Type B pancreatic cell (in vitro differentiated cells): Measurements from ENCODE around the gene AKAP10. TPM values are rescaled to one million over a fixed set of nuclear protein-coding genes. Genes with fewer than 3 reads are reported as not detected.

Source experiments
- DNase-seq: peaks from one replicate; pipeline ENCODE4 v3.0.0; 2021; ENCODE audit warnings: mixed read lengths; ENCODE audit not compliant: unreplicated experiment; ENCODE audit errors: extremely low spot score
- H3K27ac Mint-ChIP-seq: 2 replicates; pipeline ENCODE4 v1.8.0; 2021; ENCODE audit warnings: mild to moderate bottlenecking, mixed read lengths
- H3K27me3 Mint-ChIP-seq: 2 replicates; pipeline ENCODE4 v1.8.0; 2021; ENCODE audit warnings: mixed read lengths
- H3K36me3 Mint-ChIP-seq: 2 replicates; pipeline ENCODE4 v1.8.0; 2021; ENCODE audit warnings: mixed read lengths
- H3K4me1 Mint-ChIP-seq: one replicate; pipeline ENCODE4 v1.8.0; 2021; ENCODE audit warnings: mixed read lengths; ENCODE audit not compliant: unreplicated experiment
- H3K4me3 Mint-ChIP-seq: 2 replicates; pipeline ENCODE4 v1.8.0; 2021; ENCODE audit warnings: mild to moderate bottlenecking, mixed read lengths
- H3K9me3 Mint-ChIP-seq: 2 replicates; pipeline ENCODE4 v1.8.0; 2021; ENCODE audit warnings: mixed read lengths
- CTCF ChIP-seq: fragments of 200-600 bp; sonication (generic); conservative IDR thresholded peaks from 2 replicates; pipeline ENCODE4 v1.5.0; 2021; ENCODE audit warnings: antibody characterized with exemption, mild to moderate bottlenecking
- total RNA-seq: library from RNA; stranded (reverse); gene quantifications from 2 replicates; pipeline ENCODE4 v1.2.1, GENCODE V29; 2021; ENCODE audit warnings: low replicate concordance

Gene AKAP10
- total RNA-seq, 1 donor from 2014 or later, result 30.3 TPM

- peaks cover 27% of the 10 kb centered on the region for H3K36me3 Mint-ChIP-seq
- no peak overlapping the region for H3K27ac Mint-ChIP-seq
- no peak for DNase-seq
- H3K27me3 Mint-ChIP-seq, result no peaks in the 10 kb centered on the region
- H3K9me3 Mint-ChIP-seq, result no peaks in the 10 kb centered on the region
- TF ChIP-seq CTCF, result no peak
- no peaks in the 10 kb centered on the region for H3K4me1 Mint-ChIP-seq
- no peak overlapping the region for H3K4me3 Mint-ChIP-seq
These were observed 37.5 kb downstream of the AKAP10 start for GRCh38 chr17:19939993-19940721.

DNA sequence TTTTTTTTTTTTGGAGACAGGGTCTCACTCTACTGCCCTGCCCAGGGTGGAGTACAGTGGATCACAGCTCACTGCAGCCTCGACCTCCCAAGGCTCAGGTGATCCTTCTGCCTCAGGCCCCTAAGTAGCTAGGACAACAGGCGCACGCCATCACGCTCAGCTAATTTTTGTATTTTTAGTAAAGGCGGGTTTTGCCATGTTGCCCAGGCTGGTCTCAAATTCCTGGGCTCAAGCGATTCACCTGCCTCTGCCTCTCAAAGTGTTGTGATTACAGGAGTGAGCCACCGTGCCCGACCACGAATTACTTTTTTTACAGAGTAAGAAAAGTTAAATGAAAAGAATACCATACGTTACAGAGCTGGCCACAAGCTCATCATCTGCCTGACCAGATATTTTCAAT is 38.9 kb downstream of the AKAP10 start:
- peaks cover 23% of the 10 kb centered on the region for H3K36me3 Mint-ChIP-seq
- H3K27ac Mint-ChIP-seq, result peak overlapping the region; percentile 21
- no peaks in the 10 kb centered on the region for H3K27me3 Mint-ChIP-seq
- no peak for TF ChIP-seq CTCF
- H3K4me1 Mint-ChIP-seq, result no peaks in the 10 kb centered on the region
- no peak overlapping the region for H3K4me3 Mint-ChIP-seq
- DNase-seq, result no peak
- no peaks in the 10 kb centered on the region for H3K9me3 Mint-ChIP-seq

- peaks cover 29% of the 10 kb centered on the region for H3K36me3 Mint-ChIP-seq
These were observed 40.1 kb downstream of the AKAP10 start for GRCh38 chr17:19937522-19937921.

GRCh38 chr17:19935169-19935568 is 42.5 kb downstream of the AKAP10 start:
- DNase-seq, result no peak
- no peaks in the 10 kb centered on the region for H3K27me3 Mint-ChIP-seq
- H3K36me3 Mint-ChIP-seq, result peaks cover 27% of the 10 kb centered on the region
- no peak for TF ChIP-seq CTCF
- no peaks in the 10 kb centered on the region for H3K4me1 Mint-ChIP-seq
- H3K4me3 Mint-ChIP-seq, result no peak overlapping the region
- no peak overlapping the region for H3K27ac Mint-ChIP-seq
- H3K9me3 Mint-ChIP-seq, result no peaks in the 10 kb centered on the region

More at GRCh38 chr17:19937522-19937921, 40.1 kb downstream of the AKAP10 start:
- no peaks in the 10 kb centered on the region for H3K4me1 Mint-ChIP-seq
- no peak for TF ChIP-seq CTCF
- H3K4me3 Mint-ChIP-seq, result no peak overlapping the region
- no peaks in the 10 kb centered on the region for H3K9me3 Mint-ChIP-seq
- no peak overlapping the region for H3K27ac Mint-ChIP-seq
- no peak for DNase-seq
- no peaks in the 10 kb centered on the region for H3K27me3 Mint-ChIP-seq

GRCh38 chr17:19933628-19934027 is 44.0 kb downstream of the AKAP10 start:
- H3K36me3 Mint-ChIP-seq, result peaks cover 23% of the 10 kb centered on the region
- no peaks in the 10 kb centered on the region for H3K27me3 Mint-ChIP-seq
- no peak for TF ChIP-seq CTCF
- H3K4me3 Mint-ChIP-seq, result no peak overlapping the region
- no peak for DNase-seq
- H3K27ac Mint-ChIP-seq, result no peak overlapping the region
- no peaks in the 10 kb centered on the region for H3K4me1 Mint-ChIP-seq
- no peaks in the 10 kb centered on the region for H3K9me3 Mint-ChIP-seq
